GM19328 (cell line): Measurements from ENCODE around the gene FCHO1.
"Not testable (repeated sequence)": the region's sequence is repeated elsewhere in the genome, so short reads cannot be mapped to it uniquely, and the experiment has no call there.

Experiments
- ATAC-seq: cut with Tn5 transposase; IDR thresholded peaks from one replicate; pipeline ENCODE4 v1.9.1; 2021; ENCODE audit warnings: mild to moderate bottlenecking, moderate library complexity; ENCODE audit not compliant: unreplicated experiment

FCHO1 gene

DNA sequence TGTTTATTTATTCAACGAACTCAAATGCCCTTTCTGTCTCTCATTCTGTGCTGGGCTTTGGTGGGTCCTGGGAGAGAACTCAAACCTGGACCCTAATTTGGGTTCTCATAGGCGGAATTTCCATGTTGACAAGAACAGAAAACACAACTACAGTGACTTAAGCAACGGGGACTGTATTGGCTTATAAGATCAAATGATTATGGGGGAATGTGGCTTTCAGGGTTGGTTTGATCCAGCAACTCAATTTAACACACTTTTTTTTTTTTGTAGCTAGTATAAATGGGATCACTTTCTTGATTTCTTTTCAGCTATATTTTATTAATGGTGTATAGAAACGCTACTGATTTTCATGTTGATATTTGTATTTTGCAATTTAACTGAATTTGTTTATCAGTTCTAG lies 9.9 kb downstream of the FCHO1 start:
- ATAC-seq = no peak

DNA sequence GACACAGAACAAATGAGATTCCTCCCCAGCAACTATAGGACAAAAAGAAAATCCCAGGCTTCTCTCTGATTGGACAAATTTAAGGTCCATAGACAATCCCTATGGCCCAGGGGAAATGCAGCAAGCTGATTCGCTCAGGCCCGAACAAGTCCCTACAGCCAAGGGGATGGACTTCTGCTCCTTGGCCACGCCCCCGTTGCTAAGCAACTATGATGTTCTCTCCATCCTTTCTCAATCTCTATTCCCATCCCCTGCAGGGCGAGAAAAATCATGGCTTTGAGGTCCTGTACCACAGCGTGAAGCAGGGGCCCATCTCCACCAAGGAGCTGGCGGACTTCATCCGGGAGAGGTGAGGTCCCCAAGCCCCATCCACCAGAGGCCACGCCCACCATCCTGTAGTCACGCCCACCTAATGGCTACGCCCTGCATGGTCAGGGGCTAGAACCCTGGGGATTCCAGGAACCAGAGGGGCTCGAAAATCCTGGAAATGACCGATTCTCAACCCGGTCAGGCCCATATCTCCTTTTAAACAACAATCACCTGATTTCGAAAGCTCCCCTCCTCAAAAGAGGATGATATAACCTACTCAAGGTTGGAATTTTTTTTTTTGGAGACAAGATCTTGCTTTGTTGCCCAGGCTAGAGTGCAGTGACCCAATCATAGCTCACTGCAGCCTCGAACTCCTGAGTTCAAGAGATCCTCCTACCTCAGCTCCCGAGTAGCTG lies 11.4 kb downstream of the FCHO1 start:
- ATAC-seq = no peak

DNA sequence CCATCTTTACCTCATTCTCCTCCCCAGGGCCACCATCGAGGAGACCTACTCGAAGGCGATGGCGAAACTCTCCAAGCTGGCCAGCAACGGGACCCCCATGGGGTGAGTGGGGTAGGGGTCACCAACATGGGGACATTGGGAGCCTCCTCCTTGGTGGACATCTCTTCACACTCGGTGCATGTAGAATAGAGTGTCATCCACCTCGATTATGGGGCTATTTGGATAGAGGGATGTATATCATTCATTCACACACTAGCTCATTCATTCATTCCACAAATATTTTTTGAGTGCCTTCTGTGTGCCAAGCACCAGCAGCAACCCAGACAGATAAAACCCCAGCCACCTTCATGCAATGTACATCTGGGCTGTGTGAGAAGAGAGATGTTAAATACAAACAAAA lies 13.1 kb downstream of the FCHO1 start:
- ATAC-seq = no peak

DNA sequence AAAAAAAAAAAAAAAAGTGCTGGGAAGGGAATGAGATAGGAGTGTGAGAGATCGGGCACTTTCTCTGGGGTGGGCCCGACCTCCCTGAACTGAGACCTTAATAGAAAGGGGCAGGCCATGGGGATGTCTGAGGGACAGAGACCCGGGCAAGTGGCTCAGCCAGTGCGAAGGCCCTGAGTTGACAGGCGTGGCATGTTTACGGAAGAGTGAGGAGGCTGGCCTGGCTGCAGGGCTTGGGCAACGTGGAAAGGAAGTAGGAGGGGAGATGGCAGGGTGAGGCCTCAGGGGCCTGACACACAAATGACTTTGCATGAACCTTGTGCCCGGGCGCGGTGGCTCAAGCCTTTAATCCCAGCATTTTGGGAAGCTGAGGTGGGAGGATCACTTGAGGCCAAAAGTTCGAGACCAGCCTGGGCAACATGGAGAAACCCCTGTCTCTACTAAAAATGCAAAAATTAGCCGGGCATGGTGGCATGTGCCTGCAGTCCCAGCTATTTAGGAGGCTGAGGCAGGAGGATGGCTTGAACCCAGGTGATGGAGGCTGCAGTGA lies 13.9 kb downstream of the FCHO1 start:
- ATAC-seq = no peak

DNA sequence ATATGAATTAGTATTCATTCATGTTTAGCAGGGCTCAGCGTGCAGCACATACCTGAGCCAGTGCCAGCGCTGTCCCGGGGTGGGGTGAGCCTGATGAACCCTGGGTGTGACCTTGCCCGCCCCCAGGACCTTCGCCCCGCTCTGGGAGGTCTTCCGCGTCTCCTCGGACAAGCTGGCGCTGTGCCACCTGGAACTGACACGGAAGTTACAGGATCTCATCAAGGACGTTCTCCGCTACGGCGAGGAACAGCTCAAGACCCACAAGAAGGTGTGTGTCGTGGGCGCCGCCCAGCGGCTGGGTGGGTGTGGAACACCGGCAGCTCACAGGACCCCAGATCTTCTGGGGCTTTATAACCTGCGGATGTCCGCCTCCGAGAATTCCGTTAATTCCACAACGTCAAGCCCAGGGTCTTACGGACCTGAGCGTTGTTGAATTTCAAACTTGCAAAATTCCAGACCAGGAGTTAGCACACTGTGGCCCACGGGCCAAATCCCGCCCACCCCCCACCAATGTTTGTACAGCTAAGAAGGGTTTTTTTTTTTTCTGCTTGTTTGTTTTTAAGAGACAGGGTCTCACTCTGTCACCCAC lies 15.4 kb downstream of the FCHO1 start:
- no peak for ATAC-seq

DNA sequence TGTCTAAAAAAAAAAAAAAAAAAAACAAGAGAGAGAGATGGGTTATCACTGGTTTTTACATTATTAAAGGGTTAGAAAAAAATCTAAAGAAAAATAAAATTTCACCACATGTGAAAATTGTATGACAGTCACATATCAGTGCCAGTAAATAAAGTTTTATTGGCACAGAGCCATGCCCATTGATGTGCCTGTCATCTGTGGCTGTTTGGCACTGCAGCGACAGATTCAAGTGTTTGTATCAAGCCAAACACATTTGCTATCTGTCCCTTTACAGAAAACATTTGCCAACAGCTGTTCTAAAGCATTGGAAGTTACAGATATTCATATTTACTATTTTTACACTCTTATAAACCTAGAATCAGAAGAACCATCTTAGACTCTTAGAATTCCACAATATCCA lies 16.3 kb downstream of the FCHO1 start:
- no peak for ATAC-seq

DNA sequence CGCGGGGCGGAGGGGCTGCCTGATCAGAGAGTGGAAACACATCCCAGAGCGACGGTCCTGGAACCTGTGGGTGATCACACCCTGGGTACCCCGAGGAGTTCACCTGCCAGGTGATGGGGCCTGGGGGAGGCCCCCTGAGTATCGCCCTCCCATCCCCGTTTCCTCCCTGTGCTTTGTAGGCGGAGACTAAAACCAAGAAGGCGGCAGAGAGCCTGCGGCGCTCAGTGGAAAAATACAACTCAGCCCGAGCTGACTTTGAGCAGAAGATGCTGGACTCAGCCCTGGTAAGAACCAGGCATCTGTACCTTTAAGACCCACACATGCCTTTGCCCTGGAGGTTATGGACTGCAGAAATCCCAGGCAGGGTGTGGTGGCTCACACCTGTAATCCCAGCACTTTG lies 19.3 kb downstream of the FCHO1 start:
- no peak for ATAC-seq

DNA sequence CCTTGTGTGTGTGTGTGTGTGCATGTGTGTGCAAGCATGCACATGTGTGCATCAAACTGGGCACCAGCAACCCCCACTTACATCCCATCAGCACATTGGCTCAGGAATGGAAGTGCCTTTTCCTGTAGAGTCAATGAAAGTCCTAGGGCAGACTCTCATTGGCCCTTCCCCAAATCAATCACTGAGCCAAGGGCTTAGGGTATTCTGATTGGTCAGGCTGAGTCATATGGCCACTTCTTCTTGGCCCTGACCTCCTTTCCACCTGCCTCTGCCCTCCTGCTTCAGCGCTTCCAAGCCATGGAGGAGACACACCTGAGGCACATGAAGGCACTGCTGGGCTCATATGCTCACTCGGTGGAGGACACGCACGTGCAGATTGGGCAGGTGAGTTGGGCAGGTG lies 20.9 kb downstream of the FCHO1 start:
- no peak for ATAC-seq

DNA sequence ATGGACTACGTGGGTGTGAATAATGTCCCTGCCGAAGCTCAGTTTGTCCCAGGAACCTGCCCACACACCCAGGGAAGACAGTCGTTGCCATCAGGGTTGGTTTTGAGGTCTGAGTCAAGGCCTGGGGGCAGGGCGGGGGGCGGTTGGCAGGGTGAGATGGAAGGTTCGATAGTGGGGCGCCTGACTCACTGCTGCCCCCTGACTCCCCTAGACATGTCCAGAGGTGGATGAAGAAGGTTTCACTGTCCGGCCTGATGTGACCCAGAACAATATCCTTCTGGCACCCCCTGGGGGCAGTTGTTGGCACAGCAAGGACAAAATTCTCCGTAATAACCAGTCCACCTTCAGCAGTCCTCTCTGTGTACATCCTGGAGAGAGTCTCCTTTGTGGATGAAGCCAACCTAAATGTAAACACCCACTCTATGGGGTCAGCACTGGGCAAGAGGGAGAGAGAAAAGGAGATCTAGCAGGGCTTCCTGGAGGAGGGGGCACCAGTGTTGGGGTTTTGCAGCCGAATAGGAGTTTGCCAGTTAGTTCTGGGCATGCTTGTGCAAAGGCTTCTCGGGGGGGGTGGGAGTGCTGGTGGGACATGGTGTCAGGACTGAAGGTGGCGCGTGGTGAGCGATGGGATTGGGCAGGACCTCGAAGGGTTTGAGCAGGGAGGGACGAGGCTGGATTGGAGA lies 24.1 kb downstream of the FCHO1 start:
- no peak for ATAC-seq

DNA sequence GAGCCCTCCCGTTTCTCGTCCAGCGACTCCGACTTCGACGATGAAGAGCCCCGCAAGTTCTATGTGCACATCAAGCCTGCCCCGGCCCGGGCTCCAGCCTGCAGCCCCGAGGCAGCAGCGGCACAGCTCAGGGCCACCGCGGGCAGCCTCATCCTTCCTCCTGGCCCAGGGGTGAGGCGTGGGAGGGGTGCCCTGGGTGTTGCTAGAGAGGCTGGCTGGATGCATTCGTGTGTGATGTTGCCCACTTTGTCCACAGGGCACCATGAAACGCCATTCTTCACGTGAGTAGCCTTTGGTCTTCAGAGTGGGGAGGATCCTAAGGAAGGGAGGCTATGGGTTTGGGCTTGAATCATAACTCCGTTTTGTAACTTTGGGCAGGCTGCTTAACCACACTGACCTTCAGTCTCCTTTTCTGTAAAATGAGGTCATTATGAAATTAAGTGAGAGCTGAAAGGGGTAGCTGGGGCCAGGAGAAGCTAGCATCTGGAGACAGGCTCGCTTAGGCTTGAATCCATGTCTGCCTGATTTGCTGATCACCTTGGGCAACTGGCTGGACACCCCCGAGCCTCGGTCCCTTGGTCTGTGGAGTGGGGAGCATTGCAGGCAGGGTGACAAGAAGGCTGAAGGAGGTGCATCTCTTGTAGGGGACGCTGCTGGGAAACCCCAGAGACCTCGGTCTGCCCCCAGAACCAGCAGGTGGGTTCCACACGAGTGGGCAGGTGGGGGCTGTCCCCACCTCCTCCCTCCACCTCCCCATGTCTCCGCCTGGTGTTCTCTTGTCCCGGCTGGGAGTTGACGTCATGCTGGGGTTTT lies 24.9 kb downstream of the FCHO1 start:
- peak; percentile 44 for ATAC-seq

DNA sequence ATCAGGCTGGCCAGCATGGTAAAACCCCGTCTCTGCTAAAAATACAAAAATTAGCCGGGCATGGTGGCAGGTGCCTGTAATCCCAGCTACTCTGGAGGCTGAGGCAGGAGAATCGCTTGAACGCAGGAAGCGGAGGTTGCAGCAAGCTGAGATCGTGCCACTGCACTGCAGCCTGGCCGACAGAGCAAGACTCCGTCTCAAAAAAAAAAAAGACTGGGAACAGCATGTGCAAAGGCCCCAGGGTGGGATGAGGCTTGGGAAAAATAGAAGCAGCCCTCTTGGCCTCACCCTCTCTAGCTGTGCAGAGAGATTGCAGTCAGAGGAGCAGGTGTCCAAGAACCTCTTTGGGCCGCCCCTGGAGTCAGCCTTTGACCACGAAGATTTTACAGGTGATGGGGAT lies 26.6 kb downstream of the FCHO1 start:
- ATAC-seq = not testable (repeated sequence)

DNA sequence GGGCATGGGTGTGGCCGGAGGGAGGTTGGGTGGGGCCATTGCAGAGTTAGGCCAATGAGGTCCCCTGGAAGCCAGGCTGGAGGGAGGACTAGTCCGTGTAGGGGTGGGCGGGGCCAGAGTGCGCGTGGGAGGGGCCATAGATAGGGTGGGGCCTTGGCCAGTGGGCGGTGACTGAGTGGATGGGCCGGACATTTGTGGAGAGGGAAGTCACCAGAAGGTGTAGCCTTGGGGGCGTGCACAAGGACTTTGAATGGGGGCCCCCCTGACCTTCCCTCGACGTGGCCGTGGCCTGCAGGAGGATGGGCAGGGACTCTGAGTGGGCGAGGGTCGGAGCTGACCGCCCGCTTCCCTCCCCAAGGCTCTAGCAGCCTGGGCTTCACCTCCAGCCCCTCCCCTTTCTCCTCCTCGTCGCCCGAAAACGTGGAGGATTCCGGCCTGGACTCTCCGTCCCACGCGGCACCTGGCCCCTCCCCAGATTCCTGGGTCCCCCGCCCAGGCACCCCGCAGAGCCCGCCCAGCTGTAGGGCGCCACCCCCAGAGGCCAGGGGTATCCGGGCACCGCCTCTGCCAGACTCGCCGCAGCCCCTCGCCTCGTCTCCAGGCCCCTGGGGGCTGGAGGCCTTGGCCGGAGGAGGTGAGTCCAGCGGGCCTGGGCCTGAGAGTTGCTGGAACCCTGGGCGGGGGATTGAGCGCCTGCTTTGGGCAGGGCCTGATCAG lies 27.1 kb downstream of the FCHO1 start:
- ATAC-seq = no peak

DNA sequence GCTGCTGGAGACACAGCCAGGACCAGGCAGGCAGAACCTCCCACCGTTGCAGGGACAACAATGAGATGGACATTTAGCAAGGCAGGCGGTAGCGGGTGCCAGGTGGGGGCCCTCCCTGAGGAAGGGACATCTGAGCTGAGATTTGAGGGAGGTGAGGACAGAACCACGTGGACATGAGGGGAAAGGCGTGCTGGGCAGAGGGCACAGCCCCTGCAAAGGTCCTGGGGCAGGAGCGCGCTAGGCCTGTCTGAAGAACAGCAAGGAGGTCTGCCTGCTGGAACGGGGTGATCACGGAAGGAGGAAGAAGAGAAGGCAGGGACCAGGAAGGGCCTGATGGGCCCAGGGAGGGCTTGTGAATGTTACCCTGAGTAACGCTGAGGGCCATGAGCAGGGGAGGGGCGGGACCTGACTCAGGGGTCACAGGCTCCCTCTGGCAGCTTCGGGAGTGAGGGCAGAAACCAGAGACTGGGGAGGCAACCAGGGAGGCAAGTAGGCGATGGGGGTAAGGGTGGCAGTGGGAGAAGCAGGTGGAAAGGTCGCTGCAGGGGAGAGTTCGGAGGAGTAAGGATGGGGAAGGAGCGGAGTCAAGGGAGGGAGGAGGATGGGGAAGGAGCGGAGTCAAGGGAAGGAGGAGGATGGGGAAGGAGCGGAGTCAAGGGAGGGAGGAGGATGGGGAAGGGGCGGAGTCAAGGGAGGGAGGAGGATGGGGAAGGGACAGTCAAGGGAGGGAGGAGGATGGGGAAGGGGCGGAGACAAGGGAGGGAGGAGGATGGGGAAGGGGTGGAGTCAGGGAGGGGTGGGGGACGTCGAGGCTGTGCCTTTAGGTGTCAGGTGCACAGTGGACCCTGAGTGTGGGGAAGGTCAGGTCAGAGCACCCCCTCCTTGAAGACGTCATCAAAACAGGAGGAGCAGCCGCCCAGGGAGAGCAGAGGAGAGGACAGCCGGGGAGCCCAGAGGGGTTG lies 28.0 kb downstream of the FCHO1 start:
- ATAC-seq = no peak

DNA sequence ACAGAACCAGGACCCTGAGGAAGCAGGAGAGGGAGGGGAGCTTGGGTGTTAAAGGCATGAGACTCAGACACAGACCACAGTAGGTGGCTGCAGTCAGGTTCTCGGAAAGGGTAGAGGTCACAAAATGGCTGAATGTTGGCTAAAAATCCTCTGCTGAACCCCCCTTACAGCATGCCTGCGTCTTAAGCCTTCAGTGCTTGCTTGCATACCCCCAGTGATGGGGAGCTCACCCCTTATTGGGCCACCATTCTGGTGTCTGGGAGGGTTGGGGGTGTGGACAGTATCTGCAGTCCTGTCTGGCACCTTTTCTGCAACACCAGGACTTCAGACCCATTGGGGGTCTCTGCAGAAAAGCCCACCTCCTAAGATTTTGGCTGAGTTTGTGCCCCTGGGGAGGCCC lies 29.5 kb downstream of the FCHO1 start:
- ATAC-seq = no peak

DNA sequence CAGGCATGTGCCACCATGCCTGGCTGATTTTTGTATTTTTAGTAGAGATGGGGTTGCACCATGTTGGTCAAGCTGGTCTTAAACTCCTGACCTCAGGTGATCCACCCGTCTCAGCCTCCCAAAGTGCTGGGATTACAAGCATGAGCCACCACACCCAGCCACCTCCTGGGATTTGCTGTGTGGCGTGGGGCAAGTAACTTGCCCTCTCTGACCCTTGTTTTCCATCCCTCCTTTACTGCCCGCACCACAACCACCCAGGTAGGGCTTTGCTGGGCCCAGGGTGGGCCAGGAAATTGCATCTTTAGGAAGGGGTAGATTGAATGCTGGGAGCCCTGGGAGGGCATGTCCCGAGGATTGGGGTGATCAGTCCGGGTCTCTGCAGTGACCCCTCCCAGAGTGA lies 32.4 kb downstream of the FCHO1 start:
- not testable (repeated sequence) for ATAC-seq

DNA sequence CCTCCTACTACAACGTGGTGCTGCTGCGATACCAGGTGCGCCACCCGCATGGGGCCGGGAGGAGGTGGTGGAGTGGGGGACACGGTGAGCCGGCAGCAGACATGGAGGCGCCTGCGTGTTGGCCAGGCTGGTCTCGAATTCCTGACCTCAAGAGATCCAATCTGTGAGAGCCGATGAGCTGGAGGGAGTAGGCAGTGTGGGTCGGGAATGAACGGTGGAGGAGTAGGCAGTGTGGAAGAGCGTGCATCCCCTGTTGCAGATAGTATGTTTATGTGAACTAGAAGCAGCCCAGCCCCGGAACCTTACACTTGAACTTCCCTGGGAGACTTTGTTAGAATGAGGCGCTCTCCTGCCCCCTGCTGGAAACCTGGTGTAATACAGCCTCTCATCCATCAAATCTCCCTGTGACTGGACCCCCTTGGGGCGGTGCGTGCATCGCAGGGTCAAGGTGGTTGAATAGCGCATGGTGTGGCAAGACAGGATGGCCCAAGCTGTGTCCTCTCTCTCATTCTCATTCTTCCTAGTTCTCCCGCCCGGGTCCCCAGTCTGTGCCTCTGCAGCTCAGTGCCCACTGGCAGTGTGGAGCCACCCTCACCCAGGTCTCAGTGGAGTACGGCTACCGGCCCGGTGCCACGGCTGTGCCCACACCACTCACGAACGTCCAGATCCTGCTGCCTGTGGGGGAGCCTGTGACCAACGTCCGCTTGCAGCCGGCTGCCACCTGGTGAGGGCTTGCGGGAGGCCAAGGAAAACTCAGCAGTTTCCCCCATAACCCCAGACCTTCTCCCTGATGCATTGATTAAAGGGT lies 33.1 kb downstream of the FCHO1 start:
- no peak for ATAC-seq

DNA sequence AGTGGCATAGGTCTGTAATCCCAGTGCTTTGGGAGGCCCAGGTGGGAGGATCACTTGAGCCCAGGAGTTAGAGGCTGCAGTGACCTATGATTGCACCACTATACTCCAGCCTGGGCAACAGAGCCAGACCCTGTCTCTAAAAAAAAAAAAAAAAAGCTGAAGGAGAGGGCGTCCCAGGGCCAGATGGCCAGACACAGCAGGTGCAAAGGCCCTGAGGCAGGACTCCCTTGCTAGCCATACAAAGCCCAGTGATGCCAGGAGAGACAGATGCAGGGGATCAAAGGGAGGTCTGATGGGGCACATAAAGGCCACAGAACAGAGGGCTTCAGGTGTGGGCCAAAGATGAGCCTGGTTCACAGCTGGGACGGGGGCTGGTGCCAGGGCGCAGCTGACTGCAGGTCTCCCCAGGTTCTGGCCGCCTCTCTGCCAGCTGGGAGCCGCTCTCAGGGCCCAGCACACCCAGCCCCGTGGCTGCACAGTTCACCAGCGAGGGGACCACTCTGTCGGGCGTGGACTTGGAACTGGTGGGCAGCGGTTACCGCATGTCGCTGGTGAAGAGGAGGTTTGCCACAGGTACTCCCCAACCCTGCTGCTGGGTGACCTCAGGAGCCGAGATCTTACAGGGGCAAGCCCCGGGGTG lies 36.1 kb downstream of the FCHO1 start:
- ATAC-seq = no peak

DNA sequence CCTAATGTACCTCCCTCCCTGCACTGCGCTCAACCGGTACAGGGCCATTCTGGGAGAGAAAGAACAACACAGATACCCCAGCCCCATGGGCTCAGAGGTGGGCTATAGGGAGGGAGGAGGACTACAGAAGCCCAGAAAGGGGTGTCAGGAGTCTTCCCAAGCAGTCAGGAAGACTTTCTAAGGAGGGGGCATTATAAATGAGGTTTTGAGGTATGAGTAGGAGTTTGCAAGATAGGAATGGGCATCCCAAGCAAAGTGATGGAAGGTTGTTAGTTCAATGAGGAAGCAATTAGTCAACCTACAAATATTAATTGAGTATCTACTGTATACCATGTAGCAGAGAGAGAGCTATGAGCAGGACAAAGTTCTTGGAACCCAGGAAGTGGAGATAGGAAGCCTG lies 37.4 kb downstream of the FCHO1 start:
- ATAC-seq = no peak
